Vagina (tissue), 2 donors: ENCODE data around the gene NEK7.

Source experiments
- POLR2A ChIP-seq, 2 donors: fragments of 450-650 bp; IDR thresholded peaks; one replicate each; pipeline ENCODE4 v1.6.1; 2017; ENCODE audit warnings: antibody characterized with exemption in 2 of 2, mild to moderate bottlenecking in 2 of 2, moderate library complexity in 2 of 2
- POLR2AphosphoS5 ChIP-seq, 2 donors: sonication (generic); formaldehyde crosslinking; IDR thresholded peaks; one replicate each; pipeline ENCODE4 v1.9.0; 2017; ENCODE audit warnings: antibody characterized with exemption in 2 of 2, mild to moderate bottlenecking in 2 of 2, low read depth in 1 of 2; ENCODE audit not compliant: insufficient read depth in 1 of 2
- TF ChIP-seq, protein P1 (sequence below), 3 experiments: fragments of 450-650 bp in 2 of 3; fragments of 200-600 bp in 1 of 3; sonication (generic) in 1 of 3; IDR thresholded peaks; one replicate each; pipeline ENCODE4 v1.5.1; 2017 to 2019; ENCODE audit warnings: antibody characterized with exemption in 3 of 3, mild to moderate bottlenecking in 2 of 3, moderate library complexity in 2 of 3

DNA sequence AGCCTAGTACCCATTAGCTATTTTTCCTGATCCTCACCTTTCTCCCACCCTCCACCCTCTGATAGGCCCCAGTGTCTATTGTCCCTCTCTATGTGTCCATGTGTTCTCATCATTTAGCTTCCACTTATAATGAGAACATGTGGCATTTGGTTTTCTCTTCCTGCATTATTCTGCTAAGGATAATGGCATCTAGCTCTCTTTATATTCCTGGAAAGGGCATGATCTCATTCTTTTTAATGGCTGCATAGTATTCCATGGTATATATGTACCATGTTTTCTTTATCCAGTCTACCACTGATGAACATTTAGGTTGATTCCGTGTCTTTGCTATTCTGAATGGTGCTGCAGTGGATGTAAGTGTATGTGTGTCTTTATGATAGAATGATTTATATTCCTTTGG, 178.9 kb downstream of the NEK7 start:
- TF ChIP-seq, protein P1, sequence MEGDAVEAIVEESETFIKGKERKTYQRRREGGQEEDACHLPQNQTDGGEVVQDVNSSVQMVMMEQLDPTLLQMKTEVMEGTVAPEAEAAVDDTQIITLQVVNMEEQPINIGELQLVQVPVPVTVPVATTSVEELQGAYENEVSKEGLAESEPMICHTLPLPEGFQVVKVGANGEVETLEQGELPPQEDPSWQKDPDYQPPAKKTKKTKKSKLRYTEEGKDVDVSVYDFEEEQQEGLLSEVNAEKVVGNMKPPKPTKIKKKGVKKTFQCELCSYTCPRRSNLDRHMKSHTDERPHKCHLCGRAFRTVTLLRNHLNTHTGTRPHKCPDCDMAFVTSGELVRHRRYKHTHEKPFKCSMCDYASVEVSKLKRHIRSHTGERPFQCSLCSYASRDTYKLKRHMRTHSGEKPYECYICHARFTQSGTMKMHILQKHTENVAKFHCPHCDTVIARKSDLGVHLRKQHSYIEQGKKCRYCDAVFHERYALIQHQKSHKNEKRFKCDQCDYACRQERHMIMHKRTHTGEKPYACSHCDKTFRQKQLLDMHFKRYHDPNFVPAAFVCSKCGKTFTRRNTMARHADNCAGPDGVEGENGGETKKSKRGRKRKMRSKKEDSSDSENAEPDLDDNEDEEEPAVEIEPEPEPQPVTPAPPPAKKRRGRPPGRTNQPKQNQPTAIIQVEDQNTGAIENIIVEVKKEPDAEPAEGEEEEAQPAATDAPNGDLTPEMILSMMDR (IDR thresholded peaks at IDR 0.05) = no peak
- TF ChIP-seq POLR2A (IDR thresholded peaks at IDR 0.05) = no peak
- TF ChIP-seq POLR2AphosphoS5 (IDR thresholded peaks at IDR 0.05; ENCODE audit: insufficient read depth in 1 of 2, low read depth in 1 of 2) = no peak
